HG03469 (cell line): ENCODE measurements around the gene SYNJ2.

Experiments
- ATAC-seq: cut with Tn5 transposase; IDR thresholded peaks from one replicate; pipeline ENCODE4 v1.9.1; 2021; ENCODE audit warnings: mild to moderate bottlenecking, moderate library complexity, moderate number of reproducible peaks; ENCODE audit not compliant: unreplicated experiment

The SYNJ2 gene

GRCh38 chr6:158053377-158054313 is 72.0 kb downstream of the SYNJ2 start:
- no peak for ATAC-seq

GRCh38 chr6:158056355-158056754 is 74.7 kb downstream of the SYNJ2 start:
- ATAC-seq = no peak

- no peak for ATAC-seq
These were observed 75.1 kb downstream of the SYNJ2 start for GRCh38 chr6:158056804-158057203.

- ATAC-seq = no peak
These were observed 75.7 kb downstream of the SYNJ2 start for GRCh38 chr6:158057213-158057987.

GRCh38 chr6:158058171-158058651 is 76.5 kb downstream of the SYNJ2 start:
- ATAC-seq = no peak

GRCh38 chr6:158059108-158059507 is 77.4 kb downstream of the SYNJ2 start:
- no peak for ATAC-seq

- ATAC-seq = no peak
These were observed 79.0 kb downstream of the SYNJ2 start for GRCh38 chr6:158060455-158061360.

- ATAC-seq = no peak
These were observed 79.7 kb downstream of the SYNJ2 start for GRCh38 chr6:158061361-158061708.

- ATAC-seq = no peak
These were observed 80.2 kb downstream of the SYNJ2 start for GRCh38 chr6:158061709-158062461.

- ATAC-seq = no peak
These were observed 82.1 kb downstream of the SYNJ2 start for GRCh38 chr6:158063736-158064135.

- ATAC-seq = no peak
These were observed 83.1 kb downstream of the SYNJ2 start for GRCh38 chr6:158064725-158065251.

- ATAC-seq = no peak
These were observed 84.6 kb downstream of the SYNJ2 start for GRCh38 chr6:158066136-158066781.

- no peak for ATAC-seq
These were observed 85.9 kb downstream of the SYNJ2 start for GRCh38 chr6:158067436-158068015.

- no peak for ATAC-seq
These were observed 86.7 kb downstream of the SYNJ2 start for GRCh38 chr6:158068156-158068892.

GRCh38 chr6:158068893-158069799 is 87.5 kb downstream of the SYNJ2 start:
- no peak for ATAC-seq

GRCh38 chr6:158069800-158070195 is 88.1 kb downstream of the SYNJ2 start:
- no peak for ATAC-seq

GRCh38 chr6:158070513-158070912 is 88.8 kb downstream of the SYNJ2 start:
- ATAC-seq = no peak
